ENCODE data around the gene CHST13. TPM values are rescaled to one million over a fixed set of nuclear protein-coding genes. Genes with fewer than 3 reads are reported as not detected.

The CHST13 gene
- total RNA-seq, 1 experiment from 2014 or later = 0.91 TPM

DNA sequence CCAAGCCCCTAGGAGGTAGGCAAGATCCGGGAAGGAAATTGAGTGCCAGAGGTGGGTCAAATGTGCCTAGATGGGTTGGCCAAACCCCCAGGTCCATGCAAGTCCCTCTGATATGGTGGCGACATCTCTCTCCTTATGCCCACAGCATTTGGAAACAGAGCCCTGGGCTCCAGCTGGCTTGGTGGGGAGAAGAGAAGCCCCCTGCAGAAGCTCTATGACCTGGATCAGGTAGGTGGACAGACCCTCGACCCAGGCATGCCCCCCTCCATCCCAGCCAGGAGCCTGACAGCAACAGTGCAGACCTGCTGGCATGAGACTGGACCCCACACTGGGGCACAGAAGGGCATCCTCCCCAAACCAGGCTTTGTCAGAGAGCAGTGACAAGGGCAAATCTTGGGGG, 12.2 kb downstream of the CHST13 start:
- ChIA-PET RAD21 (ENCODE audit: low non-redundant PET in 1 of 2, low total read pairs in 2 of 2, uncharacterized antibody in 2 of 2, unreplicated experiment in 2 of 2) (no interaction called here), CTCF (no interaction called here), POLR2A (no interaction called here)
- no peak overlapping the region for H3K4me2 ChIP-seq (ENCODE audit: low read length)
- TF ChIP-seq POLR2AphosphoS5 (IDR thresholded peaks at IDR 0.05; ENCODE audit: low read depth, low read length) (no peak), EZH2phosphoT487 (IDR thresholded peaks at IDR 0.05; ENCODE audit: borderline replicate concordance) (no peak), SIN3A (IDR thresholded peaks at IDR 0.05; ENCODE audit: low read depth) (no peak), SP1 (IDR thresholded peaks at IDR 0.05; ENCODE audit: low read depth) (no peak), YY1 (IDR thresholded peaks at IDR 0.05; ENCODE audit: extremely low read depth, insufficient replicate concordance, low read depth, low read length) (no peak), FOSL1 (IDR thresholded peaks at IDR 0.05; ENCODE audit: low read depth) (no peak)
- TF ChIP-seq, protein P1, sequence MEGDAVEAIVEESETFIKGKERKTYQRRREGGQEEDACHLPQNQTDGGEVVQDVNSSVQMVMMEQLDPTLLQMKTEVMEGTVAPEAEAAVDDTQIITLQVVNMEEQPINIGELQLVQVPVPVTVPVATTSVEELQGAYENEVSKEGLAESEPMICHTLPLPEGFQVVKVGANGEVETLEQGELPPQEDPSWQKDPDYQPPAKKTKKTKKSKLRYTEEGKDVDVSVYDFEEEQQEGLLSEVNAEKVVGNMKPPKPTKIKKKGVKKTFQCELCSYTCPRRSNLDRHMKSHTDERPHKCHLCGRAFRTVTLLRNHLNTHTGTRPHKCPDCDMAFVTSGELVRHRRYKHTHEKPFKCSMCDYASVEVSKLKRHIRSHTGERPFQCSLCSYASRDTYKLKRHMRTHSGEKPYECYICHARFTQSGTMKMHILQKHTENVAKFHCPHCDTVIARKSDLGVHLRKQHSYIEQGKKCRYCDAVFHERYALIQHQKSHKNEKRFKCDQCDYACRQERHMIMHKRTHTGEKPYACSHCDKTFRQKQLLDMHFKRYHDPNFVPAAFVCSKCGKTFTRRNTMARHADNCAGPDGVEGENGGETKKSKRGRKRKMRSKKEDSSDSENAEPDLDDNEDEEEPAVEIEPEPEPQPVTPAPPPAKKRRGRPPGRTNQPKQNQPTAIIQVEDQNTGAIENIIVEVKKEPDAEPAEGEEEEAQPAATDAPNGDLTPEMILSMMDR (IDR thresholded peaks at IDR 0.05 in 2 of 3, conservative IDR thresholded peaks at IDR 0.05 in 1 of 3; ENCODE audit: borderline replicate concordance in 1 of 3, insufficient read depth in 1 of 3, low read depth in 2 of 3, low read length in 2 of 3) = no peak
- no peaks in the 10 kb centered on the region for H4K20me1 ChIP-seq (ENCODE audit: insufficient read depth)
- no peak overlapping the region for H3K4me3 ChIP-seq (replicated peaks in 1 of 2; ENCODE audit: low read depth in 1 of 2, low read length in 2 of 2)
- H3K9me3 ChIP-seq (ENCODE audit: control insufficient read depth in 1 of 2, insufficient read depth in 1 of 2, low read depth in 1 of 2, low read length in 2 of 2) = no peaks in the 10 kb centered on the region
- H3K9me2 ChIP-seq (ENCODE audit: insufficient read depth) = no peaks in the 10 kb centered on the region
- no peaks in the 10 kb centered on the region for H3K79me2 ChIP-seq (ENCODE audit: insufficient read depth, low read length)
- peaks cover 12 to 14% of the 10 kb centered on the region in 2 experiments; a peak in 3 of 4 replicates for H3K4me1 ChIP-seq (ENCODE audit: control insufficient read depth in 1 of 2, insufficient read depth in 2 of 2, low read length in 2 of 2)
- DNase-seq (ENCODE audit: low read depth, low spot score) (no peak), ATAC-seq (no peak)
- no peaks in the 10 kb centered on the region for H3K36me3 ChIP-seq (ENCODE audit: control insufficient read depth in 1 of 2, insufficient read depth in 2 of 2, low read length in 2 of 2)
- intact Hi-C loops (cut with micrococcal nuclease) = no loop called here
- H3K27ac ChIP-seq (ENCODE audit: low read depth, low read length) = no peak overlapping the region
- H3K9ac ChIP-seq (ENCODE audit: low read length) = no peak overlapping the region
- BruUV-seq (replicated peaks) = no TSS peak
- no peak overlapping the region for H2AFZ ChIP-seq (ENCODE audit: low read depth, low read length, poor library complexity, severe bottlenecking)
- peaks cover 50% of the 10 kb centered on the region for H3K27me3 ChIP-seq (ENCODE audit: insufficient read depth, low read length)

DNA sequence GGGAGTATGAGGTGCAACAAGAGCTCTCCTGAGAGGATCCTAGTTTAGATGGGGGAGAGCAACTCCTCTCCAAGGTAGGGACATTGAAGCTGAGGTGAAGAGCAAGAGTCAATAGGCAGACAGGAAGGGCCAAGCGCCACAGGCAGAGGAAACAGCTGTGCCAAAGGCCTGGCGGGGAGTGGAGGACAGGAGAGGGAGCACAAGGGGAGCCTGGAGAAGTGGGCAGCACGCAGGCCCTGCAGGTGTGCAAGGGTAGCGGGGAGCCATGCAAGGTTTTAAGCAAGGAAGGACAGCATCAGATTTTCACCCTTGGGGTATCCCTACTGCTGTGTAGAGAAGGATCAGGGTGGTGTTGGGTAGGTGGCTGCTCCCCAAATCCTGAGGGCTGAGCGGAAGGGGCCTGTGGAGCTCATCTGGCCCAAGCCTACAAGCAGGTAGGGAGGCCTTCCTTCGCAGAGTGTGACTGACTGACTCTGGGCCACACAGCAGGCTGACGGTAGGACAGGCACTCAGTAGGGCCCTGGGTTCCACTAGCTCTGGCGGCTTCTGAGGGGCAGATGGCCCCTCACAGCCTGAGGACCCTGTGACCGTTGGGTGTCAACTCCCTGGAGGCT, 13.3 kb downstream of the CHST13 start:
- H3K4me3 ChIP-seq (replicated peaks in 1 of 2; ENCODE audit: low read depth in 1 of 2, low read length in 2 of 2) = no peak overlapping the region
- POLR2A ChIA-PET = no interaction called here
- CTCF ChIA-PET = interaction anchor here (1.5 kb wide), 1 partner anchor 15 kb away, joined by 3 read pairs; no protein-coding TSS in a partner anchor
- H3K4me2 ChIP-seq (ENCODE audit: low read length) = no peak overlapping the region
- intact Hi-C loops (cut with micrococcal nuclease) = no loop called here
- H4K20me1 ChIP-seq (ENCODE audit: insufficient read depth) = no peaks in the 10 kb centered on the region
- RAD21 ChIA-PET (ENCODE audit: low non-redundant PET in 1 of 2, low total read pairs in 2 of 2, uncharacterized antibody in 2 of 2, unreplicated experiment in 2 of 2) = no interaction called here
- ATAC-seq = no peak
- no peak overlapping the region for H2AFZ ChIP-seq (ENCODE audit: low read depth, low read length, poor library complexity, severe bottlenecking)
- no peak overlapping the region for H3K27ac ChIP-seq (ENCODE audit: low read depth, low read length)
- no peak overlapping the region for H3K9ac ChIP-seq (ENCODE audit: low read length)
- peaks cover 42% of the 10 kb centered on the region for H3K27me3 ChIP-seq (ENCODE audit: insufficient read depth, low read length)
- H3K4me1 ChIP-seq (ENCODE audit: control insufficient read depth in 1 of 2, insufficient read depth in 2 of 2, low read length in 2 of 2) = peaks cover 12 to 15% of the 10 kb centered on the region in 2 experiments; a peak in 3 of 4 replicates
- no peaks in the 10 kb centered on the region for H3K9me2 ChIP-seq (ENCODE audit: insufficient read depth)
- DNase-seq (ENCODE audit: low read depth, low spot score) = no peak
- H3K79me2 ChIP-seq (ENCODE audit: insufficient read depth, low read length) = no peaks in the 10 kb centered on the region
- no TSS peak for BruUV-seq (replicated peaks)
- no peaks in the 10 kb centered on the region for H3K9me3 ChIP-seq (ENCODE audit: control insufficient read depth in 1 of 2, insufficient read depth in 1 of 2, low read depth in 1 of 2, low read length in 2 of 2)
- H3K36me3 ChIP-seq (ENCODE audit: control insufficient read depth in 1 of 2, insufficient read depth in 2 of 2, low read length in 2 of 2) = no peaks in the 10 kb centered on the region
- TF ChIP-seq ZNF274 (IDR thresholded peaks at IDR 0.05; ENCODE audit: low read depth, low read length) (no peak), SRF (IDR thresholded peaks at IDR 0.05; ENCODE audit: low read depth) (no peak), CBX3 (IDR thresholded peaks at IDR 0.05; ENCODE audit: low read depth) (no peak), YY1 (IDR thresholded peaks at IDR 0.05; ENCODE audit: extremely low read depth, insufficient replicate concordance, low read depth, low read length) (no peak), RAD21 (IDR thresholded peaks at IDR 0.05; ENCODE audit: low read depth) (no peak), ELF1 (IDR thresholded peaks at IDR 0.05; ENCODE audit: borderline replicate concordance, low read depth) (no peak), EGR1 (IDR thresholded peaks at IDR 0.05; ENCODE audit: low read depth) (no peak), SP1 (IDR thresholded peaks at IDR 0.05; ENCODE audit: low read depth) (no peak), SIN3A (IDR thresholded peaks at IDR 0.05; ENCODE audit: low read depth) (no peak), ZFX (IDR thresholded peaks at IDR 0.05) (no peak), EZH2phosphoT487 (IDR thresholded peaks at IDR 0.05; ENCODE audit: borderline replicate concordance) (no peak), CEBPB (IDR thresholded peaks at IDR 0.05; ENCODE audit: low read depth) (no peak), JUND (IDR thresholded peaks at IDR 0.05) (no peak)
- TF ChIP-seq, protein P1 (IDR thresholded peaks at IDR 0.05 in 2 of 3, conservative IDR thresholded peaks at IDR 0.05 in 1 of 3; ENCODE audit: borderline replicate concordance in 1 of 3, insufficient read depth in 1 of 3, low read depth in 2 of 3, low read length in 2 of 3) = no peak
- TF ChIP-seq, protein P2, sequence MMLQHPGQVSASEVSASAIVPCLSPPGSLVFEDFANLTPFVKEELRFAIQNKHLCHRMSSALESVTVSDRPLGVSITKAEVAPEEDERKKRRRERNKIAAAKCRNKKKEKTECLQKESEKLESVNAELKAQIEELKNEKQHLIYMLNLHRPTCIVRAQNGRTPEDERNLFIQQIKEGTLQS (IDR thresholded peaks at IDR 0.05) = no peak

All from HCT116 (cell line).